Measurements from ENCODE around the gene SIAH2. TPM values are rescaled to one million over a fixed set of nuclear protein-coding genes. Genes with fewer than 3 reads are reported as not detected.
A peak's percentile ranks its signal among the peaks of the same experiment; 100 is the strongest.

Gene SIAH2
- total RNA-seq, 2 donors from 2014 or later: 15.6 to 19.2 TPM

DNA sequence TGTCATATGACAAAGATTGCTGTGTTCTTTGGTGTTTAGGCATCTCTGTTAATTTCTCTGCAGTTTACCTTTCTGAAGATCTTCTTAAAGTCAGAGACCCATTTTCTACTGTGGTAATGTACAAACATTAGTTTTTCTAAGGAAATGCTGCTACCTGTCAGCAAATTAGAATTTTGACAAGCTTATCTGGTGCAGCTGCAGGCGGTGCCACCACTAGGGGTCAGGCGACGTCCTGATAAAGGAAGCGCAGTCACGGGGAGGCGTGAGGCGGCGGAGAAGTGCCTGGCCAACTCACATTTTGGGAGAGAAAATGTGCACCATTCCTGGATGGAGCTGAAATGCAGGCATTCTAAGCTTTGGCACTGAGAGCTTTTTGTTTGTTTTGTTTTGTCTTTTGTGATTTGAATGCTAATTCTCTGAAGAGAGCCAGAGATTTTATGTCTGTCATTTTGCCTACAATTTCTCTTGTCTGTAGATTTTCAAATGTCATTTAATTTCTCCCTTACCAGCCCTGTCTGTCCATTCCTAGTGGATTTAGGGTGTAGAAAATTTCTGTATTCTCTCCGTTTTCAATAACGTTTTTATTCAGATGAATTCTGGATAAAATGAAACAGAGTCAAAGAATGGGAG is 24.9 kb upstream of the SIAH2 start:
- no peak overlapping the region for H3K9ac ChIP-seq (ENCODE audit: extremely low read depth, low read length, poor library complexity, severe bottlenecking)
- peaks cover 6% of the 10 kb centered on the region for H3K9me3 Mint-ChIP-seq
- peaks cover 25% of the 10 kb centered on the region for H3K4me1 Mint-ChIP-seq

DNA sequence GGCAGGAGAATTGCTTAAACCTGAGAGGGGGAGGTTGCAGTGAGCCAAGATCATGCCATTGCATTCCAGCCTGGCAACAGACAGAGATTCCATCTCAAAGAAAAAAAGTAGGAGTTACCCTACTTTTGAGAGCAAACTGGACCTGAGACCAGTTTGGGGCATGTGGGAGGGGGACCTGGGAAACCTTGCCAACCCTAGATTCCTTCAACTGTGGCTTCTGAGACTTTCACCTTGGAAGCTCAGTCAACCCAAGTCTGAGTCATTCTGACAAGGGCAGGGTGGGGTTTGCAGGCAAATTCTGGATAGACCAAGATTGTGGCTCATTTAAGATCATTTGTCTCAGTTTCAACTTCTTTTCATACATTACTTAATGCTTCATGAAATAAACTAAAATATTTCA is 23.8 kb upstream of the SIAH2 start:
- H3K9ac ChIP-seq (ENCODE audit: extremely low read depth, low read length, poor library complexity, severe bottlenecking): no peak overlapping the region
- TF ChIP-seq CTCF (conservative IDR thresholded peaks at IDR 0.05): no peak
- no peaks in the 10 kb centered on the region for H3K36me3 ChIP-seq (ENCODE audit: control insufficient read depth, insufficient read depth, low read length)
- no peak for DNase-seq
- no peaks in the 10 kb centered on the region for H3K27me3 ChIP-seq (ENCODE audit: control insufficient read depth, insufficient read depth, low read length, poor library complexity, severe bottlenecking)
- Mint-ChIP-seq H3K27ac (no peak overlapping the region), H3K27me3 (ENCODE audit: insufficient read depth) (no peaks in the 10 kb centered on the region), H3K4me3 (no peak overlapping the region), H3K4me1 (peaks cover 25% of the 10 kb centered on the region), H3K36me3 (ENCODE audit: low read depth) (no peaks in the 10 kb centered on the region), H3K9me3 (peaks cover 6% of the 10 kb centered on the region)
- H3K4me1 ChIP-seq (ENCODE audit: control insufficient read depth, insufficient read depth, low read length): no peaks in the 10 kb centered on the region
- H3K4me3 ChIP-seq (ENCODE audit: low read length): no peak overlapping the region
- H3K9me3 ChIP-seq (ENCODE audit: control insufficient read depth, low read length): peaks cover 8% of the 10 kb centered on the region
- no peak overlapping the region for H3K27ac ChIP-seq (ENCODE audit: low read depth, low read length)

More for the DNA sequence above, 24.9 kb upstream of the SIAH2 start:
- WGBS, 2 experiments (ENCODE audit: insufficient coverage in 1 of 2, insufficient read length in 1 of 2): 5 to 11% methylated on average over 7 to 10 of the region's 10 CpGs
- Mint-ChIP-seq H3K36me3 (ENCODE audit: low read depth) (no peaks in the 10 kb centered on the region), H3K4me3 (no peak overlapping the region), H3K27ac (no peak overlapping the region), H3K27me3 (ENCODE audit: insufficient read depth) (no peaks in the 10 kb centered on the region)
- Histone ChIP-seq H3K4me1 (ENCODE audit: control insufficient read depth, insufficient read depth, low read length) (no peaks in the 10 kb centered on the region), H3K27me3 (ENCODE audit: control insufficient read depth, insufficient read depth, low read length, poor library complexity, severe bottlenecking) (no peaks in the 10 kb centered on the region), H3K27ac (ENCODE audit: low read depth, low read length) (no peak overlapping the region), H3K4me3 (ENCODE audit: low read length) (no peak overlapping the region), H3K36me3 (ENCODE audit: control insufficient read depth, insufficient read depth, low read length) (no peaks in the 10 kb centered on the region), H3K9me3 (ENCODE audit: control insufficient read depth, low read length) (peaks cover 8% of the 10 kb centered on the region)
- peak; percentile 97 for TF ChIP-seq CTCF (conservative IDR thresholded peaks at IDR 0.05)
- DNase-seq: peak; percentile 96

- Histone ChIP-seq H3K4me3 (ENCODE audit: low read length) (no peak overlapping the region), H3K9me3 (ENCODE audit: control insufficient read depth, low read length) (peaks cover 8% of the 10 kb centered on the region), H3K27ac (ENCODE audit: low read depth, low read length) (no peak overlapping the region), H3K27me3 (ENCODE audit: control insufficient read depth, insufficient read depth, low read length, poor library complexity, severe bottlenecking) (no peaks in the 10 kb centered on the region), H3K4me1 (ENCODE audit: control insufficient read depth, insufficient read depth, low read length) (no peaks in the 10 kb centered on the region), H3K9ac (ENCODE audit: extremely low read depth, low read length, poor library complexity, severe bottlenecking) (no peak overlapping the region), H3K36me3 (ENCODE audit: control insufficient read depth, insufficient read depth, low read length) (no peaks in the 10 kb centered on the region)
- Mint-ChIP-seq H3K4me3 (no peak overlapping the region), H3K27ac (no peak overlapping the region), H3K27me3 (ENCODE audit: insufficient read depth) (no peaks in the 10 kb centered on the region), H3K36me3 (ENCODE audit: low read depth) (no peaks in the 10 kb centered on the region), H3K9me3 (peaks cover 6% of the 10 kb centered on the region), H3K4me1 (peaks cover 16% of the 10 kb centered on the region)
- no peak for TF ChIP-seq CTCF (conservative IDR thresholded peaks at IDR 0.05)
- DNase-seq: no peak
Observed at GRCh38 chr3:150784747-150785125, 21.8 kb upstream of the SIAH2 start.

Measured in endodermal cell (in vitro differentiated cells).